Stimulated activated CD4-positive, alpha-beta T cell treated with anti-CD3 and anti-CD28 coated beads, Interleukin-15, amount 100 ng/mL, for 48 hours (primary cell): ENCODE measurements around the gene TMCC3.
A peak's percentile ranks its signal among the peaks of the same experiment; 100 is the strongest.

Source experiments
- DNase-seq, 2 donors: peaks; one replicate each; pipeline ENCODE4 v3.0.0-alpha.2; 2020; ENCODE audit warnings: low read depth in 2 of 2

TMCC3 gene

DNA sequence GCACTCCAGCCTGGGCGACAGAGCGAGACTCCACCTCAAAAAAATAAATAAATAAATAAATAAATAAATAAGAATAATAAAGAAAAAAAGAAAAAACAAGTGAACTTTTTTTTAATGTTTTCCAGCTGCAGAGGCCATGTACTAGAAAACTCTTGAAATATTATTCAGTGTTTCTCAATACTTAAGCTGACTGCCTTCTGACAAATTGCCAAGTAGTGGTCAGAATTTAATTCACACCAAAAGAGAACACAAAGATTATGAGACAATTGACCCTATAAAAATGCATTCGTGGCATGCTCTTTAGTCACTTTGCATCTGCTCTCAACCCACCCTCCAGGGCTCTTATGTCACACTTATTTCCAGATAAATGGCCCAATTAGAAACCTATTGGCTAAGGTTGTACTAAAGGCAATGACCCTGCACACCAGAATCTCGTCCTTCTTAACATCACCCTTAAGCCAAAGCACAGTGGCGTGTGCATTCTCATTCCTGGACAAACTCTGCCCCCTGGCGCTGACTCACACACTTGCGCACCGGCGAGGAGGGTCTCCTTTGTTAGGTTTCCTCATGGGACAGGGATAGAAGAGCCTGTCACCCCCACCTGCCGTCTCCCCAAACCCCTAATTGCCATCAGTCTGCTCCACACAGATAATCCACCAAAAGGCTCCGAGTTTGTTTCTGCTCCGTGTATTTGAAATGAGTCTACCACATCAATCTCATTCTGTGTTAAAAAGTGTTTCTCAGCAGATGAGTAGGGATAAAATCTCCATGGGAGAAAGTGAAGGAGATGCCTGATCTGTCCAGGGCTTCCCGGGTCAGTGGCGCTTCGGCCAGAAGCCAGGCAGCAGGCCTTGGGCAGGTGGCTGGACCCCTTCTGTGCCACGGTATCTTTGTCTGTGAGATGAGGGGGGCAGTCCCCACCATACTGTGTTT is 117.6 kb downstream of the TMCC3 start:
- peak; percentile 49 to 57 for DNase-seq

DNA sequence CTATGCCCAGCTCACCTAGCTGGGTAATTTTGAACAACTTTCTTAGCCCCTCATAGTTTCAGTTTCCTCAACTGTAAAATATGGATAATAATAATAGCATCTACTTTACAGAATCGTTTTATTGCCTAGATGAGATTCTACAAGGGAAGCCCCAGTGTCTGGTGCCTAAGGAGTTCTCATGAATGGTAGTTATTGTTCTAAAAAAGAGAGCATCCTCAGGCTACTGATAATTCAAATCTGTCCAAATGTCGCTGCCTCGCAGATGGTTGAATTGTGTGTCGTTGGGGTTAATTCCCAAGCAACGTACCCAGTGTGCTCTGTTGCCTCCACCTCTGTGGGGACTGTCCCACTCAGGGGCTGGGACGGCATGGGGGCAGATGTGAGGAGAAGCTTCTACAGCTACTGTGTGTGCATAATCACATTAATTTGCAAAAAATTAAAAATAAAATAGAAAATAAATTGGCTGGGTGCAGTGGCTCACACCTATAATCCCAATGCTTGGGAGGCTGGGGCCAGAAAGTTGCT is 119.1 kb downstream of the TMCC3 start:
- DNase-seq = no peak

DNA sequence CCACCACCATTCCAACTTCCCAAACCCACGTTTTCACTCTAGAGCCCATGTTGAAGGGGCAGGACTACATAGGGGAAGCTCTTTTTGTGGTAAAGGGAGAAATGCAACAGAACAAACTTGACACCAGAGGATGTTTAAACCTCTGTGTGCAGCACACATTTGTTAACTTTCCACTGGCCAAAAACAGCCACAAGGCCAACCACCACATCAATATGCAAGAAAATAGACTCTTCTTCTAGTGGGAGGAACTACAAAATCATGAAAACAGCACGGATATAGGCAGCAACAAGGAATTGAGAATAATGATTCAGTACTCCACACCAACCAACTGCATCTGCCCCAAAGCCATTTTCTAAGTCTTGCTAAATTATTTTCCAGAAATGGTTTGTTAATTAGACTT is 124.4 kb downstream of the TMCC3 start:
- DNase-seq = no peak
